Measurements from ENCODE around the gene C11orf86.

- TF ChIP-seq CTCF (IDR thresholded peaks at IDR 0.05) (no peak), POLR2A (IDR thresholded peaks at IDR 0.05) (no peak)
Observed at GRCh38 chr11:67023957-67024353, 48.9 kb downstream of the C11orf86 start.

All from ovary (tissue), 3 donors.